Activated gamma-delta T cell treated with Interleukin-2 at 50 U/mL for 16 hours (primary cell): Measurements from ENCODE around the gene YES1.
"Not testable (repeated sequence)": the region's sequence is repeated elsewhere in the genome, so short reads cannot be mapped to it uniquely, and the experiment has no call there.

Experiments
- DNase-seq: peaks from one replicate; pipeline ENCODE4 v3.0.0-alpha.2; 2020

YES1 gene

DNA sequence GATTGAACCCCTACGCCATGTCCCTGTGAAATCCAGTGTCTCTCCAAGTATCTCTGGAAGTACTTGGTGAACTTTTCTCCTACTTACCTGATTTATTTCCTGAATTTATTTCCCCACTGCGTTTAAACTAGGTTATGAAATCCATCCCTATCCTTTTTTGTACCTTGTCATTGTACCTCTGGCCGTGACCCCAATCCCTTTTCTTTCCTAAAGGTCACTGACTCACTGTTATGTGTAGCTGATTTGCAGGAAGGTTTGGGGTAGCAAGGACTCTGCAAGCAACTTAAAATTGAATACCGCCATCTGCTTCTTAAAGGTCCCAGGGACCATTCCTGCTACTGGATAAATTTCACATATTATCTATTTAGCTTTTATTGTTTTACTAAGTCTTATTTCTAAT is 95.0 kb downstream of the YES1 start:
- no peak for DNase-seq

DNA sequence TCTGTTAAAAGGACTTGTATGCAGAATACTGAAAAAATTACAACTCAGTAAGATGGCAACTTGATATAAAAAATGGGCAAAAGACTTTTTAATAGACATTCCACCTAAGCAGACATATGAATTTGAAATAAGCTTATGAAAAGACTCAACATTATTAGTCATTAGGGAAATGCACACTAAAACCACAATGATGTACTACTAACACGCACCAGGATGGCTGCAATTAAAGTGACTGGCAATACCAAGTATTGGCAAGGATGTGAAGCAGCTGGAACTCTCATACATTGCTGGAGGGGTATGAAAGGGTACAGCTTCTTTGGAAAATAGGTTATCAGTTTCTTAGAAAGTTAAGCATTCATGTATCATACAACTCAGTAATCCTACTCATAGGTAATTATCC is 96.4 kb downstream of the YES1 start:
- DNase-seq = no peak

DNA sequence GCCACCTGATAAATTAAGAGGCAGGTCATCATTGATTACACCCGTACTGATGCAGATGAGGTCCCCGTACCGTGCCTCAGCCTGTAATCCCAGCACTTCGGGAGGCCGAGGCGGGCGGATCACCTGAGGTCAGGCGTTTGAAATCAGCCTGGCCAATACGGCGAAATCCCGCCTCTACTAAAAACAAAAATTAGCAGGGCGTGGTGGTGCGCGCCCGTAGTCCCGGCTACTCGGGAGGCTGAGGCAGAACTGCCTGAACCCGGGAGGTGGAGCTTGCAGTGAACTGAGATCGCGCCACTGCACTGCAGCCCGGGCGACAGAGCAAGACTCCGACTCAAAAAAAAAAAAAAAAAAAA is 98.9 kb downstream of the YES1 start:
- DNase-seq = no peak

DNA sequence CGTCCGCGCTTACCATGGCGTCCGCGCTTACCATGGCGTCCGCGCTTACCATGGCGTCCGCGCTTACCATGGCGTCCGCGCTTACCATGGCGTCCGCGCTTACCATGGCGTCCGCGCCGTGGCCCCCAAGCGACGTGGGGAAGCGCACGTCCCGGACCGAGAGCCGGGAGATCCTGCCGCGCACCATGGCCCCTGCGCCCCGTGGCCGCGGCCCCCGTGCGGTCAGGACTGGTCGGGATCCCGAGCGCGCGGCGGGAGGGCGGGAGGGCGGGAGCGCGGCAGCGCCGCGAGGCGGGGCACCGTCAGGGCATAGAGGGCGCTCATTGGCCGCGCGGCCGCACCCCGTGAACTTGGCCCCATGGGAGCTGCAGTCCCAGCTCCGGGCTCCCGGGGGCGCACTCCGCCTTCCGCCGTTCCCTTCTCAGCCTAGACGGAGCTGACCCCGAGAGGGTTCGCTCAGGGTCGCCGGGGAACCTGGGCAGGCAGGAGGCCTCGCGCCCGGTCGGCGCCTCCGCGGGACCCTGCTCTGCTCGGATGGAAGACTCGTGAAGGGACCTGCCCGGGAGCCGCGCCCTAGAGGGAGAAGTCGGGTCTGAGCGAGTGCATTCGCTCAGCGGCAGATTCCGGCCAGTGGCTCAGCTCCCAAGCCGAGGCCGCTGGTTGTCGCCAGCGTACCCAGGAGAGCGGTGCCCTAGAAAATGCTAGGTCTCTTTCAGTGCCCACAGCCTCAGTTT is 99.5 kb downstream of the YES1 start, which contains the start of gene ENOSF1:
ENOSF1 (minus strand) TSS at position 230 of the 734 bp plus-strand sequence; CDS start at position 187, 43 bp downstream.
- DNase-seq = peak; percentile 75

DNA sequence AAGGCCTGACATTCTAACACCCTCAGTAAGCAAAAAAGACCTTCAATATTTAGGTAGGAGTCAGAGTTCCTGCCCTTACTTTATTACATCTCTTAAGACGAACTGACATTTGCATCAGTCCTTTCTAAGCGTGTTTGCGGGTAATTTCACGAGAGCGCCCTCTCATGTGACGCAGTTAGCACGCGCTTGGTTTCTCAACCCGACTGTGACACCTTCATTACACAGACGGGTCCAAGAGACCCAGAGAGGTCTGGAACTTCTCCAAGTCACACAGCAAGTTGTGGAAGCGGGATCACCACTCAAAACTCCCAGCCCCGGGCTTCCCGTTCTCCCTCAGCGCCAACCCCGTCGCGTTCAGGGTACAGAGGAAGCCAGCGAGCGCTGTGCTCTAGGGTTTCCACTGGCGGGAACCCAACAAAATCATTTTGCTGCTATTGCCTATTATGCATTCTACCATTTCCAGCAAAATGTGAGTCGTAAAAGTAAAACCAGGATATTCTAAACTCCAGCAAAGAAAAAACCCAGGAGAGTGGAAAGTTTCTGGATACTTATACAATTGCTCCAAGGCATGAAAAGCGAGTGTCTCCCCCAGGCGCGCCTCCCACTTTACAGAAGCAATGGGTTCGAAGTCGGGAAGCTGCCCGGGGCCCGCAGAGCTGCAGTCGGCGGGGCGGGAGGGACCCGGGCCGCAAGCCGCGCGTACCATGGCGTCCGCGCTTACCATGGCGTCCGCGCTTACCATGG is 100.2 kb downstream of the YES1 start:
- peak; percentile 60 for DNase-seq

DNA sequence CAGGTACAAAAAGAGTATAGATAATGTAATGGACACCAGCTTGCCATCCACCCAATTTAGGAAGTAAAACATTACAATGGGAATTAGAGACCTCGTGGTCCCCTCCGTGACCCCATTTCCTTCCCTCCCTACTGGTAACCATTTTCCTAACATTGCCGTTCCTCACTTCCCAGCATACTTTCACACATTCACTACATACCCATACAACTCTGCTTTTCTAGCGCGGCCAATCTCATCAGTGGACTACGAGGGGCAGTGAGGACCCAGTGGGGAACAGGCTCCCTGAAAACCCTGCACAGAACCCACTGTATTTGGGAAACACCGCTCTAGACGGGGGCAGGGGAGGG is 100.8 kb downstream of the YES1 start:
- DNase-seq = no peak

DNA sequence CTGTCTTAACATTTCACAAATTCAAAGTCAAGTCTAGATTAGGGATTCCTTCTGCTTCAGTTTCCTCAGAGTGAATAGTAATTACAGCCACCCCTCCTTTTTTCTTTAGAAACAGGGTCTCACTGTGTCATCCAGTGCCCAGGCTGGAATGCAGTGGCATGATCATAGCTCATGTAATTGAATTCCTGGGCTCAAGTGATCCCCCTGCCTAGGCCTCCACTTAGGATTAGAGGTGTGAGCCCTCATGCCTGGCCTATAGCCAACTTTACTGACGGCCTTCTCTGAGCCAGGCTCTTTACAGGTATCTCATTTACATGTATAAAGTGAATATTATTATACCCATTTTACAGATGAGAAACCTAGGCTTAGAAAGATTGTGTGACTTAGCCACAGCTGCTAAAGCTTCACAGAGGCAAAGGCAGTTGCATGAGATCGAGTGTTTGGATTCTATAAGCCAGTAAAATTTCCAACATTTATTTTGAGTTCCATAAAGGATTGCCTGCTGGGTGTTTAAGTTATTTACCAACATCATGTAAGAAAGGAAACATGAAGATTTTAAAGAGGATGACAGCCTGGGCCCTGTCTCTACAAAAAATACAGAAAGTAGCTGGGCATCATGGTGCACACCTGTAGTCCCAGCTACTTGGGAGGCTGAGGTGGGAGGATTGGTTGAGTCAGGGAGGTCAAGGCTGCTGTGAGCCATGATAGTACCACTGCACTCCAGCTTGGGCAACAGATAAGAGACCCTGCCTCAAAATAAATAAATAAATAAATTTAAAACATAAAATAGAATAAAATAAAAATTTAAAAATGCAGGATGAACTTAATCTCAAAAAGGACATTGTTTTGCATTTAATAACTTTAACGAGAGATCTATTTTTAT is 101.4 kb downstream of the YES1 start:
- DNase-seq = no peak

DNA sequence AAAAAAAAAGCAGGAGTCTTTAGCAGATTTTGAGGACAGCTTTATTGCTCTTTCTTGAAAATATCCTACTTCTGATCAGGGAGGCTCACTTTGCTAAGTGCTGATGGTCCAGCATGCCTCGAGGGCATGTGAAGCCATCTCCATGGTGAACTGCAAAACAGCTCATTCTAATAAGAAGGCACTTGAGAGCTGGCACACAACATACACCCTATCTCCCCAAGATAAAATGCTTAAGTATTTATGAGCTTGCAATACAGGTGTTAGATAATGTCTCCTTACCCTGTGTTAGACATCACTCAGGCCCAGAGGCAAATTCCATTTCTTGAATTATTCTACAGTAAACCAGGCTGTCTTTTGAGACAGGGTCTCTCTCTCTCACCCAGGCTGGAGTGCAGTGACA is 102.3 kb downstream of the YES1 start:
- DNase-seq = no peak

DNA sequence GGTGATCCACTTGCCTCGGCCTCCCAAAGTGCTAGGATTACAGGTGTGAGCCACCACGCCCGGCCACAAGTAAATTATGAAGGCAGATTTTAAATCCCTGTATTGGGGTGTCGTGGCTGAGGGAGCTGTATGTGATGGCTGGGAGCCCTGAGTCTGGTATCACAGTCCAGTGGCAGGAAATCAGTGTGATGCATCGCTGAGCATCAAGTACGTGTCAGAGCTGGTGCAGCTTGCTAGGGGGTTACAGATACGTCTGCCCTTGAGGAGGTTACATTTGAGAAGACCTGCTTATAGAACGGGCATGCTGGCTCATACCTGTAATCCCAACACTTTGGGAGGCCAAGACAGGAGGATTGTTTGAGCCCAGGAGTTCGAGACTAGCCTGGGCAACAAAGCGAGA is 103.9 kb downstream of the YES1 start:
- no peak for DNase-seq

DNA sequence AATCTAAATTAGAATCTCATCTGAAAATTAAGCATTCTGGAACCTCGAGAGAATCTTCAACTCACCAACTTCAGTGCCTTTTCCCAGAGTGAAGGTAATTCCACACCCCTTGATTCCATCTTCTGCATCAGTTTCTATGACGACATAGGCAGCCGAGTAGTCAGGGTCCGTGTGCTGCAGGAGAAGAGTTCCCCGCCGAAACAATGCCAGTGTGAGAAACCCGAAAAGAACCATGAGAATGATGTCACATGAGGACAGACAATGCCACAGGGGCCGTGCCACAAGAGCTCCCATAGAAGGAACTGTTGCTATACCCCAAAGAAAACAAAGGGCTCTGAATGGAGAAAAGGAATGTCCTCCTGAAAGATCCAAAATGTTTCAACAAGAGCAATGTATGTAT is 105.6 kb downstream of the YES1 start:
- no peak for DNase-seq

DNA sequence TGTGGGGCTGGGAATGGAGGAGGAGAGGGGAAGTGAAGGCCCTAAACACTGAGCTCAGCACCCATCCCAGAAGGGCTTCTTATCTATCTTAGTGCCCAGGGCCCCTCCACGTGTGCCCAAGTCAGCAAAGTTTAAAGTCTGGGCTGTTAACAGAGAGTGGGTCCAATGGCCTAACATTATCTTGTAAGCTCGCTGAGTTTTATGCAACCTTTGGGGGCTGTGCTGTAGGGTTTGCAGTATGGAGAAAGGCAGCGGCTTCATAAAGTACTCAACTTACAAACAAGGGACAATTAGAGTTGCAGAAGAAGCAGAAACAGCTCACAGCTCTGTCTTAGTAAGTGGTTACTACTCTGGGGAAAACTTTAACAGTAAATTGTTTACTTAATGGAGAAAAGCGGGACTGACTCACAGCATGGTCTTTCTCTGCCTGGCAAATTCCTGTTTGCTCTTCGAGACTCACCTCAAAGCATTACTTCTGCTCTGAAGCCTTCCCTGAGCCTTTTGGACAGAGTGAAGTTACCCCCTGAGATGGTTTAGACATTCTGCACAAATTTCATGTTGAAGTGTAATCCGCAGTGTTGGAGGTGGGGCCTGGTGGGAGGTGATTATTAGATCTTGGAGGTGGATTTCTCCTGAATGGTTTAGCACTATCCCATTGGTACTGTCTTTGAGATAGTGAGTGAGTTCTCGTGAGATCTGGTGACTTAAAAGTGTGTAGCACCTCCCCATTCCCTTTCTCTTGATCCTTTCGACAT is 108.7 kb downstream of the YES1 start:
- DNase-seq = no peak

DNA sequence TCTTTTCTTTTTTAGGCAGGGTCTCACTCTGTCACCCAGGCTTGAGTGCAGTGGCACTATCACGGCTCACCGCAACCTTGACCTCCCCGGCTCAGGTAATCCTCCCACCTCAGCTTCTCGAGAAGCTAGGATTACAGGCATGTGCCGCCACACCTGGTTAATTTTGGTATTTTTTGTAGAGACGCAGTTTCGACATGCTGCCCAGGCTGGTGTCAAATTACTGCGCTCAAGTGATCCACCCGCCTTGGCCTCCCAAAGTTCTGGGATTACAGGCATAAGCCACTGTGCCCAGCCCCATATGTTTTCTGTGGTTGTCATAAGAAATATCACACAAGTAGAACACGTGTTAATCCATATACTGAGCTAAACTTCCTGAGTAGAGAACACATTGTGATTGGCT is 114.2 kb downstream of the YES1 start:
- no peak for DNase-seq

DNA sequence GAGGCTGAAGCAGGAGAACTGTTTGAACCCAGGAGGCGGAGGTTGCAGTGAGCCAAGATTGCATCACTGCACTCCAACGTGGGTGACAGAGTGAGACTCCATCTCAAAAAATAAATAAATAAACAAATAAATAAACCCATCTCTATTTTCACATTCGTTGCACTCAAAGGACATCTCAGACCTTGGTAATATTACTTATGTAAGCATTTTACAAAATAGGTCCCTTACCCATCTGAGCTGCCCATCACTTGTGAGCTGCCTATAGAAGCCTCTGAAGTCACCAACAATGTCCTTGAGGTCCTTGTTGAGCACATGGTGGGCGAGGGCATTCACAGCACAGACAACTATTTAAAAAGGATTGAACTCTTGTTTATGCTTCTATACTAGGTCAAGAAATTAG is 115.0 kb downstream of the YES1 start:
- DNase-seq = no peak

DNA sequence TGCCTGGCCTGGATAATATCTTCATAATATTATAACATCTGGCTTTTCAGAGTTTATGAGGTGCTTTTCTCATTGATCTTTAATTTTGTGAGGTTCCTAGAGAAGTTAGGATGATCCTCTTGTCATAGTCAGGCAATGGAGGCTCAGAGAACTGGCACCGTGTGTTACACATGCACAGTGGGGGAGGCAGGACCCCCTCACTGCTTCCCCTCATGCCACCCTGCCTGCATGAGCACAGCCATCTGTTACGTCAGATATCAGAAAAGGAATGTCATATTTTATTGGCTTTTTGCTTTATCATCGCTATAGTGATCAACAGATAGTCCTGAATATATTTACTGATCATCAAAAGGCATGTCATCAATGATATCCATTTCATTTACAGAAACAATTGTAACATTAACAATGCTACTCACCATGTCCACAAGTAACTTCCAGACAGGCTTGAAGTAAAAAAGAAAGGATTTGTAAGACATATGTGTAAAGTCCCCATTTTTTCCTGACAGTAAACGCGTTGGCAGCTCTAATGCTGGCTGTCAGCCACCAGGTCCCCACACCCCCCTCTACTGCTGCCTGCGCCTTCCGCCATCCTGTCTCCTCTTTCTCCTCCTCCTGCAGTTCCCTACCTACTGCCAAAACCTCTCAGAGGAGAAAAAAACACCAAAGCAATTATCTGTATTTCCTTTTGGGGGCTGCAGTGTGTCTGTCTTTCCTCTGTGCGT is 118.4 kb downstream of the YES1 start:
- DNase-seq = no peak

DNA sequence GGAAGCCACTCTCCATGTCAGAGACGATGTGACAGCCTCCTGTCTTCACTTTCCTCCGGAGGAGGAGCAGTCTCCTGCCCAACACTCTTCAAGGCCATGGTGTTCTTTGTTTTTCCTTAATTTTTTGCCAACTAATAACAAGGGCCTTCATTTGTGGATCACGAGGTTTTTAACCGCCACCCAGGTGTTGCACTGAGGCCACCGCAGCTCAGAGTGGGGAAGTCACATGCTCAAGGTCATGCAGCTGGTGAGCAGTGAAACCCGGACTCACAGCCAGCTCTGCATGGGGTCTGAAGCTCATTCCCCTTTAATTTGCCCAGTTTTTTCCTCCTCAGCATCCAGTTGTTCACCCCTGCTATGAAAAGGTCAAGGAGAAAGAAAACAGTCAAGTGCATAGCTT is 119.2 kb downstream of the YES1 start:
- no peak for DNase-seq

DNA sequence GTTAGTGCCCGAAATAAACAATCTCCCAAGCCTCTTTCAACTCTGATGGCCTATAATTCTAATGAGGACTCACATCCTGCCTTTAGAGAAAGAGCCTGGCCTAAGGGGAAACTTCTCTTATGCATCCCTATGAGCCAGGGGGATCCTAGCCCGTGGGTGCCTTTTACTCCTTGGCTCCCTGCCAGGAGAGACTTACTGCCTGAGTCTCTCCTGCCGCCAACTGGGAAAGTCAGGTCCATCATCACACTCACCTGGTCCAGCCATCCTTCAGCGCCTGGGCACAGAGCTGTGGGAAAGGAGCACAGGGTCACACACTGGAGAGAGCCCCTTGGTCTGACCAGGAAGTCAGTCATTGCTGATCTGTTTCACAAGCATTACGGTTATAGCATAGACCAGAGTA is 123.7 kb downstream of the YES1 start:
- no peak for DNase-seq

DNA sequence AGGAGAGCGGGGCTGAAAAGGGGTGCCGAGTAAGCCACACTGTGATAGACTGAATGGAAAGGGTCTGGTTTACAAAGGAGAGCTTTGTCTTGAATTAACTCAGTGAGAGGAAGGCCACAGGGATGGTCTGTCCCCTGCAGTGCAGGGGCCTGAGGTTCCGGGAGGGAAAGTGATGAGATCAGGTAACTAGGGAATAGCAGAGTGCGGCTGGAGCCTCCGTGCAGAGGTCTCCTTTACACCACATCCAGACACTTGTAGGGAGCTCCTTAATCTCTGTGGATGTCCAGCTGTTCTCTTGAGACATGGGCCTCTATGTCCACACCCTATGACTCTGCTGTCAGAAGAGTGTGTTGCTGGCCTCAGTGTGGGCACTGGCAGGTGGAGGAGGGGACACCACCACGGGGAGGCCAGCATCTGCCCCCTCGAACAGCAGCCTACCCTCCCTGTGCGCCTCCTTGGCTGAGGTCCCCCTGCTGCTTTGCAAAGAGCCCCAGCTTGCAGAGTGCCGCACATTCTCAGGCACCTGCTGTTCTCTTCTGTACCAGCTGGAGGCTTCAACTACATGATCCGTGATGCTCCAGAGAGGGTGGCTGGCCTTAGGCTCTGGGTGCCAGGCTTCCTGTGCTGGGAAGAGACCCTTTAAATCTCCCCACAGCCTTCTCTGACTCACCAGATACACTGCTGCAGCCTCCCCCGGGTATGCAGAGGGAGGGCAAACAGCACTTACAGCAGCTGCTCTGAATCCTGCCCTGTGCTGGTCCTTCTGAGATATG is 125.5 kb downstream of the YES1 start:
- DNase-seq = no peak

DNA sequence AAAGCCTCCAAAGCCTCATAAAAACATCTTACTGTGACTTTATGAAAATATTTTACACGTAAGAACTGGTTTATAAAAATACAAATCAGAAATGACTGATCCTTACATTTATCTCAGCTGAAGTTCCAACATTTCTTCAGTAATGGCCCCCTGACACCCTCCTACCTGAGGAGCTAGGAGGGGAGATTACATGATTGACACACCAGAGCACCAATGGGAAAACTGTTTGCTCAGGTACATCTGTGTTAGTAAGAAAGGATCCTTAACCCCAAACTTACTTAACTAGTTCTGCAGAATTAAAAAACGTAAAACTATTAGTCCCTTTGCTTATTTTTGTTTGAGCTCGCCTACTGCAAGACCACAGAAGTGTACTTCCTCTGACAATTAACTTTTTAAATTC is 126.6 kb downstream of the YES1 start:
- no peak for DNase-seq

DNA sequence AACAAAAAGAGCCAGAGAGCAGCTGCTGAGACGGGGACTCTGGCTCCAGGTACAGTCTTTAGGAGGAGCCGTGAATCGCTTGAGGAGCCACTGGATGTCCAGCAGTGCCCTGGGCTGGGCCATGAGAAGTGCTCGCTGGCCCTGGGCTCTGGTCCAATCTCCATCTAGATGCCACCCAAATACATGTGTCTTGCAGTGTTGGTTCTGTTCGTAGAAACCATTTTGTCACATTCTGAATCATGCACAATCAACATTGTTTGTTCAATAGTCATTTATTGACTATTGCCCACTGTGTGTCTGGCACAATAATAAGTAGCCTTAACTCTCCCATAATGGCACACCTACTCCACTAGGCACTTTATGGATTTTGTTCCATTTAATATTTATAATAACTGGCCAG is 128.5 kb downstream of the YES1 start:
- no peak for DNase-seq

DNA sequence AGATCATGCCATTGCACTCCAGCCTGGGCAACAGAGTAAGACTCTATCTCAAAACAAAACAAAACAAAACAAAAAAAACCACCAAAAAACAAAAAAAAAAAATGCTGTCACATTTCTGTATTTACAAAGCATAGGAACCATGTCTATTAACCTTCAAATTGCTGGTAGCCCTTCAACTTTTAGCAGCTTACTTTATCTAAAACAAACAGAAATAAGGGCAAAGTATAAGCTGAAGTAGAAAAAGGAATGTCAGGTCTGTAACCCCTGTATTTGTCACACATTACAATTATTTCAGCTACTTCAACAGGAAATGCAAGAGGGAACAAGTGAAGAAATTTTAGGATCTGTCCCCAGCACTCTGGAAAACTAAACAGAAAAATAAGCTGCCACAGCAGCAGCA is 129.2 kb downstream of the YES1 start:
- no peak for DNase-seq

DNA sequence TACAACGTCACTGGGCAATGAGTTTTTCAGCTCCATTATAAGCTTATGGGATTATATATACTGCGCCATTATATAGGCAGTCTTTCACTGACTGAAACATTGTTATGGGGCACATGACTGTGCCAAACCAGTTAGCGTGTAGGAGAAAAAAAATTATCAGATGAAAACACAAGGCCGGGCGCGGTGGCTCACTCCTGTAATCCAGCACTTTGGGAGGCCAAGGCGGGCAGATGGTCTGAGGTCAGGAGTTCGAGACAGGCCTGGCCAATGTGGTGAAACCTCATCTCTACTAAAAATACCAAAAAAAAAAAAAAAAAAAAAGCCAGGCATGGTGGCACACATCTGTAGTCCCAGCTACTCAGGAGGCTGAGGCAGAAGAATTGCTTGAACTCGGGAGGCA is 129.6 kb downstream of the YES1 start:
- not testable (repeated sequence) for DNase-seq

DNA sequence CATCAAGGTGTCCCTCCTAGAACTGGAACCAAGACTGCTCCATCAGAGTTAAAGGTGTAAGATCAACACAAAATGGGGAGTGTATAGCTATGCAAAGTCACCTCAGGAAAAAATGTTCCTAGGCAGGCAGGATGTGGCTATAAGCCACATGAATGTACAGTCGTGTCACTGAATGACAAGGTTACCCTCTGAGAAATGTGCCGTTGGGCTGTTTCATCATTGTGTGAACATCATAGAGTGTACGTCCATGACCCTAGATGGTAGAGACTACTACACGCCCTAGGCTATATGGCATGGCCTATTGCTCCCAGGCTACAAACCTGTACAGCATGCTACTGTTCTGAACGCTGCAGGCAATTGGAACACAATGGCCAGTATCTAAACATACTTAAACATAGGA is 130.1 kb downstream of the YES1 start:
- no peak for DNase-seq
